HCT116 (cell line): ENCODE data around the gene A2ML1. TPM values are rescaled to one million over a fixed set of nuclear protein-coding genes. Genes with fewer than 3 reads are reported as not detected.

Experiments
- ATAC-seq: fragments of 200-7000 bp; cut with Tn5 transposase; 2 replicates; pipeline ENCODE4 v1.9.1; 2020; ENCODE audit warnings: mild to moderate bottlenecking, moderate library complexity
- BruUV-seq: library from RNA; stranded (reverse); fragments of 400-500 nt; replicated peaks from 2 replicates; lab custom pipeline; 2021; lab: Mats Ljungman, UMichigan
- CTCF ChIA-PET: fragments of 300-600 bp; sonication (Branson Sonifier 250); formaldehyde crosslinking; loops from one replicate; lab custom pipeline; 2021; ENCODE audit warnings: antibody characterized with exemption; lab: Charles Lee
- POLR2A ChIA-PET: fragments of 300-600, 350-600 bp; sonication (Branson Sonifier 250); formaldehyde crosslinking; loops from one replicate; lab custom pipeline; 2021; ENCODE audit warnings: antibody characterized with exemption; lab: Charles Lee
- RAD21 ChIA-PET, 2 experiments: fragments of 300-600 bp; sonication (Branson Sonifier 250); formaldehyde crosslinking; loops; one replicate each; lab custom pipeline; 2023; ENCODE audit warnings: low total read pairs in 2 of 2; ENCODE audit not compliant: uncharacterized antibody in 2 of 2, unreplicated experiment in 2 of 2, low non-redundant PET in 1 of 2; lab: Charles Lee
- DNase-seq: peaks from one replicate; pipeline ENCODE4 v3.0.0-alpha.2; 2010; ENCODE audit warnings: low read depth, low spot score
- H2AFZ ChIP-seq: fragments of 200-600 bp; shearing (Covaris generic), sonication (generic); 2 replicates; pipeline ENCODE4 v1.6.1; 2017; ENCODE audit warnings: low read depth, mixed run types, mixed read lengths, antibody characterized with exemption, low read length; ENCODE audit not compliant: poor library complexity, severe bottlenecking
- H3K27ac ChIP-seq: 2 replicates; pipeline ENCODE4 v1.5.1; 2012; ENCODE audit warnings: low read depth, low read length
- H3K27me3 ChIP-seq: fragments of 200-600 bp; sonication (generic); 2 replicates; pipeline ENCODE4 v1.6.1; 2016; ENCODE audit warnings: mixed run types, low read length, mixed read lengths; ENCODE audit not compliant: insufficient read depth
- H3K36me3 ChIP-seq, 2 experiments: fragments of 200-500 bp in 1 of 2; fragments of 200-600 bp in 1 of 2; sonication (Bioruptor generic) in 1 of 2; sonication (generic) in 1 of 2; 2 replicates each; pipeline versions ENCODE4 v1.5.1 to v1.6.1; 2014 to 2016; ENCODE audit warnings: low read length in 2 of 2, inconsistent platforms in 1 of 2, mixed read lengths in 1 of 2, mixed run types in 1 of 2; ENCODE audit not compliant: insufficient read depth in 2 of 2, control insufficient read depth in 1 of 2
- H3K4me1 ChIP-seq, 2 experiments: fragments of 200-600 bp in 1 of 2; sonication (generic) in 1 of 2; 2 replicates each; pipeline versions ENCODE4 v1.5.1 to v1.6.1; 2012 to 2017; ENCODE audit warnings: low read length in 2 of 2, inconsistent platforms in 1 of 2, mild to moderate bottlenecking in 1 of 2, mixed read lengths in 1 of 2, mixed run types in 1 of 2, moderate library complexity in 1 of 2; ENCODE audit not compliant: insufficient read depth in 2 of 2, control insufficient read depth in 1 of 2
- H3K4me2 ChIP-seq: fragments of 200-600 bp; sonication (generic); 2 replicates; pipeline ENCODE4 v1.6.1; 2017; ENCODE audit warnings: mixed run types, low read length, mixed read lengths
- H3K4me3 ChIP-seq, 2 experiments: fragments of 200-600 bp in 1 of 2; sonication (generic) in 1 of 2; replicated peaks in 1 of 2; 2 replicates each; pipeline ENCODE4 v1.5.1; 2011 to 2016; ENCODE audit warnings: low read length in 2 of 2, control low read depth in 1 of 2, low read depth in 1 of 2, mild to moderate bottlenecking in 1 of 2, mixed read lengths in 1 of 2, mixed run types in 1 of 2
- H3K79me2 ChIP-seq: fragments of 200-600 bp; sonication (generic); 2 replicates; pipeline ENCODE4 v1.6.1; 2017; ENCODE audit warnings: mild to moderate bottlenecking, mixed run types, low read length, moderate library complexity, mixed read lengths; ENCODE audit not compliant: insufficient read depth
- H3K9ac ChIP-seq: fragments of 200-600 bp; sonication (generic); 2 replicates; pipeline ENCODE4 v1.6.1; 2016; ENCODE audit warnings: low read length, mixed read lengths
- H3K9me2 ChIP-seq: fragments of 200-600 bp; sonication (generic), shearing (Covaris generic); 2 replicates; pipeline ENCODE4 v1.6.1; 2017; ENCODE audit warnings: mixed run types, mild to moderate bottlenecking, moderate library complexity; ENCODE audit not compliant: insufficient read depth
- H3K9me3 ChIP-seq, 2 experiments: fragments of 200-500 bp in 1 of 2; fragments of 200-600 bp in 1 of 2; sonication (Bioruptor generic) in 1 of 2; sonication (generic) in 1 of 2; 2 replicates each; pipeline ENCODE4 v1.6.1; 2014 to 2017; ENCODE audit warnings: low read length in 2 of 2, mixed read lengths in 2 of 2, inconsistent platforms in 1 of 2, low read depth in 1 of 2, mild to moderate bottlenecking in 1 of 2, mixed run types in 1 of 2, moderate library complexity in 1 of 2; ENCODE audit not compliant: control insufficient read depth in 1 of 2, insufficient read depth in 1 of 2
- H4K20me1 ChIP-seq: fragments of 200-600 bp; sonication (generic), shearing (Covaris generic); 2 replicates; pipeline ENCODE4 v1.6.1; 2017; ENCODE audit warnings: mixed run types, mild to moderate bottlenecking, moderate library complexity; ENCODE audit not compliant: insufficient read depth
- CBX3 ChIP-seq: IDR thresholded peaks from 2 replicates; pipeline ENCODE4 v1.6.1; 2012; ENCODE audit warnings: low read depth
- CEBPB ChIP-seq: IDR thresholded peaks from 2 replicates; pipeline ENCODE4 v1.6.1; 2012; ENCODE audit warnings: low read depth
- EGR1 ChIP-seq: IDR thresholded peaks from 2 replicates; pipeline ENCODE4 v1.6.1; 2012; ENCODE audit warnings: low read depth
- EZH2 ChIP-seq: fragments of 200-600 bp; sonication (generic); IDR thresholded peaks from 2 replicates; pipeline ENCODE4 v1.6.1; 2017; ENCODE audit warnings: antibody characterized with exemption, mixed run types
- EZH2phosphoT487 ChIP-seq: fragments of 200-600 bp; IDR thresholded peaks from 2 replicates; pipeline ENCODE4 v1.6.1; 2018; ENCODE audit warnings: antibody characterized with exemption, borderline replicate concordance
- JUND ChIP-seq: IDR thresholded peaks from 2 replicates; pipeline ENCODE4 v1.6.1; 2012
- POLR2A ChIP-seq: IDR thresholded peaks from 2 replicates; pipeline ENCODE4 v1.7.0; 2011; ENCODE audit warnings: borderline replicate concordance; ENCODE audit not compliant: insufficient read depth, insufficient read length; ENCODE audit errors: extremely low read depth
- POLR2AphosphoS5 ChIP-seq: IDR thresholded peaks from 2 replicates; pipeline ENCODE4 v1.6.1; 2011; ENCODE audit warnings: mild to moderate bottlenecking, low read depth, low read length, moderate library complexity
- REST ChIP-seq: IDR thresholded peaks from 2 replicates; pipeline ENCODE4 v1.6.1; 2012; ENCODE audit warnings: low read depth
- SP1 ChIP-seq: IDR thresholded peaks from 2 replicates; pipeline ENCODE4 v1.6.1; 2012; ENCODE audit warnings: low read depth
- SRF ChIP-seq: IDR thresholded peaks from 2 replicates; pipeline ENCODE4 v1.6.1; 2012; ENCODE audit warnings: low read depth
- TCF7L2 ChIP-seq: IDR thresholded peaks from 2 replicates; pipeline ENCODE4 v1.7.0; 2011; ENCODE audit warnings: borderline replicate concordance, inconsistent platforms; ENCODE audit not compliant: insufficient read depth, insufficient read length; ENCODE audit errors: extremely low read depth
- YY1 ChIP-seq: IDR thresholded peaks from 2 replicates; pipeline ENCODE4 v1.6.1; 2011; ENCODE audit warnings: low read length, low read depth, moderate library complexity, mild to moderate bottlenecking; ENCODE audit not compliant: insufficient replicate concordance; ENCODE audit errors: extremely low read depth
- ZBTB33 ChIP-seq: IDR thresholded peaks from 2 replicates; pipeline ENCODE4 v1.6.1; 2011; ENCODE audit warnings: mild to moderate bottlenecking, low read length, moderate library complexity; ENCODE audit not compliant: insufficient replicate concordance; ENCODE audit errors: extremely low read depth
- ZNF274 ChIP-seq: fragments of 200-500 bp; sonication (Bioruptor generic); IDR thresholded peaks from 2 replicates; pipeline ENCODE4 v1.6.1; 2014; ENCODE audit warnings: mild to moderate bottlenecking, low read depth, low read length, inconsistent platforms
- intact Hi-C: fragments of 100-400 bp; cut with micrococcal nuclease; formaldehyde crosslinking; loops from 2 replicates; pipeline ENCODE4 v1.10.0; 2022
- total RNA-seq: library from RNA; stranded (reverse); gene quantifications from one replicate; pipeline ENCODE4 v1.2.1, GENCODE V29; 2021; ENCODE audit not compliant: unreplicated experiment
- TF ChIP-seq, protein P1 (sequence below), 3 experiments: fragments of 200-600 bp in 1 of 3; sonication (generic) in 1 of 3; IDR thresholded peaks in 2 of 3; conservative IDR thresholded peaks in 1 of 3; 2 replicates each; pipeline ENCODE4 v1.5.1; 2012 to 2017; ENCODE audit warnings: low read depth in 2 of 3, low read length in 2 of 3, antibody characterized with exemption in 1 of 3, borderline replicate concordance in 1 of 3, control low read depth in 1 of 3, mild to moderate bottlenecking in 1 of 3, mixed read lengths in 1 of 3, mixed run types in 1 of 3, moderate library complexity in 1 of 3; ENCODE audit not compliant: insufficient read depth in 1 of 3
- TF ChIP-seq, protein P2 (sequence below): IDR thresholded peaks from 2 replicates; pipeline ENCODE4 v1.6.1; 2012

Gene A2ML1
- total RNA-seq, 1 experiment from 2014 or later = not detected

GRCh38 chr12:8840321-8840720, 17.9 kb downstream of the A2ML1 start (continued):
- TF ChIP-seq TCF7L2 = no peak
- no peak for TF ChIP-seq POLR2AphosphoS5

DNA sequence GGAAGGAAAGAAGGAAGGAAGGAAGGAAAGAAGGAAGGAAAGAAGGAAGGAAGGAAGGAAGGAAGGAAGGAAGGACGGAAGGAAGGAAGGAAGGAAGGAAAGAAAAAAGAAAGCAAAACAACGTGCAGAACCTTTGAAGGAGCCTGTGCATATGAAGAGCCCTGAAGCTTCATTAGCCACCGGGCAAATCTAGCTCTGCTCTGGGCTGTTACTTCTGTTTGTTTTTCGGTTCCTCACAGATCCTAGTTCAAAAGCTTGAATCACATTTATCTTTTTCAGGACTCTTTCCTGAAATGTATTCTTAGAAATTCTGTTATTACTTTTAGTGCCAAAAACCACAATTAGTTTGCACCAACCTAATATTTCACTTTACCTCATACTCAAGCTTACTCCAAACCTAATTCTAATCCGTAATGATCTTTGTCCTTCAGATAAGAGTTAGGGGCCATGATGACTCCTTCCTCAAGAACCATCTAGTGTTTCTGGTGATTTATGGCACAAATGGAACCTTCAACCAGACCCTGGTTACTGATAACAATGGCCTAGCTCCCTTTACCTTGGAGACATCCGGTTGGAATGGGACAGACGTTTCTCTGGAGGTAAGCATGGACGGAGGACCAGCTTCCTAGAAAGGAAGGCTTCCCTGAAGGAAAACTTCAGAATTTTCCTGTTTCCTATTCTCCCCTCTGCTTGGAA, 18.7 kb downstream of the A2ML1 start:
- no peaks in the 10 kb centered on the region for H3K9me3 ChIP-seq
- ChIA-PET POLR2A (no interaction called here), CTCF (no interaction called here), RAD21 (interaction anchor here in 1 of 2 experiments (0.6 kb wide), 1 partner anchor 41 kb away, joined by 3 read pairs; no protein-coding TSS in a partner anchor)
- ATAC-seq (no peak), DNase-seq (no peak)
- H3K4me2 ChIP-seq = no peak overlapping the region
- no peak overlapping the region for H3K27ac ChIP-seq
- H3K4me3 ChIP-seq = no peak overlapping the region
- H3K79me2 ChIP-seq = no peaks in the 10 kb centered on the region
- BruUV-seq = no TSS peak
- no peaks in the 10 kb centered on the region for H3K9me2 ChIP-seq
- no peak overlapping the region for H2AFZ ChIP-seq
- no peak overlapping the region for H3K9ac ChIP-seq
- no peak for TF ChIP-seq TCF7L2
- TF ChIP-seq ZBTB33 = no peak
- no peak for TF ChIP-seq EZH2
- TF ChIP-seq, protein P1, sequence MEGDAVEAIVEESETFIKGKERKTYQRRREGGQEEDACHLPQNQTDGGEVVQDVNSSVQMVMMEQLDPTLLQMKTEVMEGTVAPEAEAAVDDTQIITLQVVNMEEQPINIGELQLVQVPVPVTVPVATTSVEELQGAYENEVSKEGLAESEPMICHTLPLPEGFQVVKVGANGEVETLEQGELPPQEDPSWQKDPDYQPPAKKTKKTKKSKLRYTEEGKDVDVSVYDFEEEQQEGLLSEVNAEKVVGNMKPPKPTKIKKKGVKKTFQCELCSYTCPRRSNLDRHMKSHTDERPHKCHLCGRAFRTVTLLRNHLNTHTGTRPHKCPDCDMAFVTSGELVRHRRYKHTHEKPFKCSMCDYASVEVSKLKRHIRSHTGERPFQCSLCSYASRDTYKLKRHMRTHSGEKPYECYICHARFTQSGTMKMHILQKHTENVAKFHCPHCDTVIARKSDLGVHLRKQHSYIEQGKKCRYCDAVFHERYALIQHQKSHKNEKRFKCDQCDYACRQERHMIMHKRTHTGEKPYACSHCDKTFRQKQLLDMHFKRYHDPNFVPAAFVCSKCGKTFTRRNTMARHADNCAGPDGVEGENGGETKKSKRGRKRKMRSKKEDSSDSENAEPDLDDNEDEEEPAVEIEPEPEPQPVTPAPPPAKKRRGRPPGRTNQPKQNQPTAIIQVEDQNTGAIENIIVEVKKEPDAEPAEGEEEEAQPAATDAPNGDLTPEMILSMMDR (IDR thresholded peaks at IDR 0.05 in 2 of 3, conservative IDR thresholded peaks at IDR 0.05 in 1 of 3; ENCODE audit: borderline replicate concordance in 1 of 3, insufficient read depth in 1 of 3, low read depth in 2 of 3, low read length in 2 of 3) = no peak
- TF ChIP-seq CEBPB = no peak
- TF ChIP-seq SRF = no peak
- TF ChIP-seq JUND = no peak
- no peak for TF ChIP-seq POLR2AphosphoS5
- TF ChIP-seq CBX3 = no peak
- TF ChIP-seq EZH2phosphoT487 = no peak
- no peak for TF ChIP-seq REST
- no peak for TF ChIP-seq ZNF274
- TF ChIP-seq POLR2A = no peak
- TF ChIP-seq YY1 = no peak
- TF ChIP-seq SP1 = no peak
- TF ChIP-seq, protein P2, sequence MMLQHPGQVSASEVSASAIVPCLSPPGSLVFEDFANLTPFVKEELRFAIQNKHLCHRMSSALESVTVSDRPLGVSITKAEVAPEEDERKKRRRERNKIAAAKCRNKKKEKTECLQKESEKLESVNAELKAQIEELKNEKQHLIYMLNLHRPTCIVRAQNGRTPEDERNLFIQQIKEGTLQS = no peak
- no peak for TF ChIP-seq EGR1
- intact Hi-C loops = no loop called here
- peaks cover 15% of the 10 kb centered on the region; the same call in 1 of the 2 replicates for H3K27me3 ChIP-seq
- no peaks in the 10 kb centered on the region for H4K20me1 ChIP-seq
- no peaks in the 10 kb centered on the region for H3K4me1 ChIP-seq
- no peaks in the 10 kb centered on the region for H3K36me3 ChIP-seq
